Hematopoietic multipotent progenitor cell treated with erythropoietin and hydrocortisone succinate and interleukin-3 and kit ligand, for 15 days (in vitro differentiated cells): ENCODE measurements around the gene BICC1.

ENCODE experiments used
- DNase-seq: peaks from one replicate; pipeline ENCODE4 v3.0.0-alpha.2; 2015; ENCODE audit warnings: low spot score

BICC1 gene

GRCh38 chr10:58706836-58707235 lies 194.2 kb downstream of the BICC1 start:
- no peak for DNase-seq

- DNase-seq: no peak
Measured at GRCh38 chr10:58712141-58712540, 199.5 kb downstream of the BICC1 start.

DNA sequence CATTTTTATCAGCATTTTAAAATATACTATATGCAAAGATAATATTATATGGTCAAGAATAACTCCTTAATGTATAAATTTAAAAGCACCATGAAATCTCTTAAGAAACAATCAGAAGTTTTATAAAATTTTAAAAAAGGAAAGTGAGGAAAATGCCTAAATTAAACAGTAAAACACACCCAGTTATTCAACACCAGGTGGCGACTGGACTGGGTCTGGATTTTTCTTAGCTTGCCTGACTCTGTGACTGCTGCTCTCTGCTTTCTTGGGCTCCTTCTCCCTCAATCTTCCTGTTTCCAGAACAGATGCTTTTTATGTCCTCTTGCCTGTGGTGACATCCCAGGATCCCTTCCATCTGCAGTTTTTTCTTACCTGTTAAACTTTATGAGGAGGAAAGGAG lies 200.3 kb downstream of the BICC1 start:
- no peak for DNase-seq

- DNase-seq: no peak
Measured at GRCh38 chr10:58714409-58714808, 201.7 kb downstream of the BICC1 start.

- DNase-seq: no peak
Measured at GRCh38 chr10:58715061-58715460, 202.4 kb downstream of the BICC1 start.

- no peak for DNase-seq
Measured at GRCh38 chr10:58718596-58718995, 205.9 kb downstream of the BICC1 start.

DNA sequence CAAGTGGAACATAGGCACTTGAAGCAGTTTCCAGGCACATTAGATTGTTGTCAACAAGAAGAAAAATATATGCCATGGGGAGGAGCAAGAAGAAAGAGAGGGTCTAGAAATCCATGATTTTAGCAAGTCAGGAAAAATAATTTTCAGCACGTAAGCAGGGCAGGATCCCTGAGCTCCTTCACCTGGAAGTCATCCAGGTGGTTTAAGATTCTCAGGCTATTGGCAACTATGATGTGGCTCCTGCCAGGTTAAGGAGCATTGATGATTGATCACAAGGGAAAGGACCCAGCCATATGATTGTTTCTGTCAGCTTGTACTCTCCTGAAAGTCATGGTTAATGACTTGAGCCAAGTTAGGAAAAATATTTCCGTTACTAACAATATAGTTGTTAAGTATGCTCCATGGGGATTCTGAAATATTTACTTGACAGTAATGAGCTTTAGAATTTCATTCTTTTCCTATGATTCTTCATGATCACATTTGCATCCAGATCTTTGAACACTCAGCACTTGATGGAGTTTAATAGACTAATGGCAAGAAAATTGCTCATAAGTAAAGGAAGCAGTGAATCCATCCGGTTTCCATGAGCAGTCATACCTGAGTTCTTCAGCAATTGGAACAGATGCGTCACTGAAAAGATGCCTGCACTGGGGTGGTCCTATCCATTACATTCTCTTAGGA lies 209.1 kb downstream of the BICC1 start:
- DNase-seq: no peak

DNA sequence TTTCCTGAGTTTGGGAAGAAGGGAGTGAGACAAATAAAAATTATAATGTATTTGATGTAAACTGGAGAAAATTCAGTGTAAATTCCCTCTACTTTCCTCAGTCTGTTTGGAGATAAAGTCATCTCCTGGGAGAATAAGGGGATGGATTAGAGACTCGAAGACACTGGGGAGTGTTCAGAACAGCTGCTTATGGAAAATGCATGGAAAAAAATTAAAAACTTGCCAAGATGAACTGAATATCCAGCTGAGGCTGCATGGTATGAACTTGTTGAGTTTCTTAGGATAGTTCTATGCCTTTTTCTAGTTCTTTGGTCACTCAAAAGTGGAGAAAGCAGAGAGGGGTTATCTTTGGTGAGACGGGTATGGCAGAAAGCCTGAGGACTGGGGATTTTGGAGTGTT lies 210.5 kb downstream of the BICC1 start:
- DNase-seq: no peak

- no peak for DNase-seq
Measured at GRCh38 chr10:58723966-58724365, 211.3 kb downstream of the BICC1 start.

- no peak for DNase-seq
Measured at GRCh38 chr10:58724781-58725180, 212.1 kb downstream of the BICC1 start.

- DNase-seq: no peak
Measured at GRCh38 chr10:58725901-58726300, 213.2 kb downstream of the BICC1 start.

GRCh38 chr10:58727633-58728032 lies 215.0 kb downstream of the BICC1 start:
- DNase-seq: no peak

- no peak for DNase-seq
Measured at GRCh38 chr10:58731276-58731675, 218.6 kb downstream of the BICC1 start.

DNA sequence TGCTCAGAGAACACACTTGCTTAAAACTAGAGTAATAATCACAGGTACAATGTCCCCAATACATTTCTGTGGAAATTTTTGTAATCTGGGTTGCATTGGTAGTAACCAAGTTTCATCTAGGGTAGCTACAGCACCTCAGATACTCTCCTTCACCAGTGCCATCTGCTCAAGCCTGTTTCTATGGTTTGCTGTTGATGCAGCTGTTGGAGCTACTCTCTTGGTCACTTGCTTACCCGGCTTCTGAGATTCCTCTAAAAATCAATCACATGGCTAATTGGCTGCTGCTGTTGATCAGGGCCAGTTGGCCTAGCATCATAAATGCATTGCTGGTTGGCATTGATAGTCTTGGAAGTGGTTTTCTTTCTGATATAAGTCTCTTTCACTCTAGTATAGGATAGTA lies 220.8 kb downstream of the BICC1 start:
- DNase-seq: no peak

DNA sequence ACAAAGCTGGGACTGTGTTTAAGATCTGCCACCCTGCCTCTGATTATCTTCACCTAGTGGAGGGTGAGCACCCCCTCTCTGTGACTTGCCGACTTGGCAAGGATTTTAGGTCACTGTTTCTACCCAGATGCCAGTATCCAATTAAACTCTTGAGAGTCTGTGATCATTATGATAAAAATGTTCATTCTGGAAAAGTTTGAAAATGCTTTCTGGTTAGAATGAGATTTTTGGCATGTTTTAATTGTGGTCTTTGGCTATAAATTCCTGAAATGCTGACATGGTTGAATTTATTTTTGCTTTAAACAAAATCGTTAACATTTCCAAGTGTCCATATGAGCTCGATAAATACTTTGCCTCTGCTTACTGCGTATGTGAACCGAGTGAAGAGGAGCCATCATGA lies 221.4 kb downstream of the BICC1 start:
- no peak for DNase-seq

- no peak for DNase-seq
Measured at GRCh38 chr10:58734664-58735063, 222.0 kb downstream of the BICC1 start.

DNA sequence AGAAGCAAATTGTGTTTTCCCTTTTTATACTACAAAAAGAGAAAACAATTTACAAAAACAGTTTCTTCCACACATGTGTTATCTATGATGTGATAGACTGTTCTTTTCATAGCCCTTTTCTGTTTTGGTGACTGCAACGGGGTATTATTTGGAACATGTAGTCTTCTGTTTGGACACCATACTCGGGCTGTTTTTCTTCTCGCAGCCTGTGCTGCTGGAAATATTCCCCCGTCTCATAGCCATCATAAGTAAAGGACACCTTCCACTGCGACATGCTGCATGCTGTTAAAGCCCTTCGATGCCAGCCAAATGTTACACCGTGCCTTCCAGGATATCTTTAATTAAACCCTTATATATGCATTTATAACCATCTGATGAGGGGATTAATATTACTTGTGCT lies 222.4 kb downstream of the BICC1 start:
- DNase-seq: no peak

GRCh38 chr10:58740620-58741369 lies 228.1 kb downstream of the BICC1 start:
- no peak for DNase-seq

DNA sequence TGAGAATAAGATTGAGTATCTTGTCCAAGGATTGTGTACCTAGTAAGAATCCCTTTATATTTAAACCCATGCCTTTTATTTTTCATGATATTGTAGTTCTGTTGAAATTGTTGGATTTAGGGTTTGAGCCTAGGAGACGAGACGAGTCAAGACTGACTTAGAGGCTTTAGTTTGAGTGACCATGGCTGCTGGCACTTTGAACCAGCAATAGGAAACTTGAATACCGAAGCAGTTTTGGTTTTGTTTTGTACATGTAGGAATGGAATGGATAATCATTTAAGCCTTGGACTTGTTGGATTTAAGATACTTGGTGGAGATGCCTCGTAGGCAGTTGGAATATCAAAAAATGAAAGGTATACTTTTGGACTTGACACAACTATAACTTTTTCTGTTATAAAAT lies 229.0 kb downstream of the BICC1 start:
- DNase-seq: no peak

DNA sequence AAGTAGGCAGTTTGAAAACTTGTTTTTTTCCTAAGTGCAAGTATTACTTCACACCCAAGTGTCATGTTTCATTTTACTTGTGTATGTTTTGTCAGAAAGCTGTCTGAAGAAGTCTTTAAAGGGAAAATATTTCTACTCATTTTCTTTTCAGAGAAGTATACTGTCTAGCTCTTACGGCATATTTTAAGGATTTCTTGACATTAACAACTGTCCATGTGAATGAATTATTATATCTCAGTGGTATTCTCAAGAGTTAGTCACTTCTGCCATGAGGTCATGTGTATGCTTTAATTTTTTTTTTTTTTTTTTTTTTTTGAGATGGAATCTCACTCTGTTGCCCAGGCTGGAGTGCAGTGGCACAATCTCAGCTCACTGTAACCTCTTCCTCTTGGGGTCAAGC lies 229.5 kb downstream of the BICC1 start:
- no peak for DNase-seq

DNA sequence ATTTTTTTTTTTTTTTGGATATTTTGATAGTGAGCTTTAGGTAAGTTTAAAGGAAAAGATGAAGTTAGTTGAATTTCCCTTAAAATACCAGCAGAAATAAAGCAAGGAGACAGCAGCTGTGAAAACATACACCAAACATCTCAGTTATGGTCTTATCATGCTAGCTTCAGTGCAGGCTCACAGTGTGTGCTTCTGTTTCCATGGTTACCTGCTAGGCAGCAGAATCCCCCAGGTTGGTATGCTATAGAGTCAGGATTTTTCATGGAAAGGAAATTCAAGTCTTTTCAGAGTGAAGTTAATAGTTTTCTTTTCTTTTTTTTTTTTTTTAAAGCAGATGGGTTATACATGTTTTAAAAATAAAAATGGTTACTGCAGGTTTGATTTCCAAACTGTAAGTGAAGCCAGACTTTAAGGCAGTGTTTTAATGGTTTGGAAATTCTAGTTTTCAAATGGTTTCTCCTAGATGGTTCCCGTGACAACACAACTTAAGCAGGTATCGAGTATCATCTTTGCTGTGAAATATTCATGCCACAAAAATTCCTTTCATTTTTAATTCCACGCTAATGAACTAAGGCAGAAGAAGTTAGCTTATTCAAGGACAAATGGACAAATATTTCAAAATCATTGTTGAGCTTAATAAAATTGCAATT lies 230.9 kb downstream of the BICC1 start:
- DNase-seq: no peak

DNA sequence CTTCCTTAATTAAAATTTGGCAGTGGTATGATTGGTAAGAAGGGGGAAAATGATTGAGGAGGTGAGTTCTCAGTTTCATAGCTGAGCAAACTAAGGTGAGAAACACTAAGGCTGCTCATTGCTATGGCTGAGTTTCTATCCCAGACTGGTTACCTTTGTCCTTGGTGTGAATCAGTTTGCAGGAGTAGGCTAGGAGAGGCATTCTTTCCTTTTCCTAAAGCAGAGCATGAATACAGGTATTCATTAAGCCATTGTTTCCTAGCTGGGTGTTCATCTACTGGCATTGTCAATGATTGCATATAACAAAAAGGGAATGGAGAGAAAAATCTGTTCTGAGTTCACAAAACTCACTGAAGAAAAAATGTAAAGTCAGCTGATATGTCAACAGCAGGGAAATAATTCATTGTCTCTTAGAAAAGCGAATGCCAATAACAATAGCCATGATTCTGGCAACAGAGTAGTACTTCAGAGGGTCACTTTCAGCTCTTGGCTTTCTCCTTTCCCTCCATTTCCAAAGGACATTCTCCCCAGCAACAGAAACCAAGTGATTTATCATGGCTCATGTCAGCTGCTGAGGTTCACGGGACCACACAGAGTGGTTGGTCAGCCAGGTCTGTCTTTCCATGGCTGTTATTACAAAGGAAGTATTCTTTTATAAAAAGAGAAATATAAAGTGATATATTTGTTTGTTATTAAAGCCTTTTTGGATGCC lies 234.0 kb downstream of the BICC1 start:
- no peak for DNase-seq

DNA sequence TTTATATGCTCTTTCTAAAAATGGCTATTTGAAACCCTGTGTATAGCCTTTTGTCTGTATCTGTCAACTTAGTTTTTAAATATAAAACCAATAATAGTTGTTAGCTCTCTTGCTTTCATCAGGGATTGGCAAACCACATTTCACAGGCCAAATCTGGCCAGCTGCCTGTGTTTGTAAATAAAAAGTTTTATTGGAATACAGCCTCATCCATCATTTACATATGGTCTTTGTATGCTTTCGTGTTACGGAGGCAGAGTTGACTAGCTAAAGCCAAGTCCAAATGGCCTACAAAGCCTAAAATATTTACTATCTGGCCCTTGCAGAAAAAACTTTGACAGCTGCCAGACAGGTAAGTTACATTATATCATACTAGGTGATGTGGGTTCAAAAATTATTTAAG lies 235.0 kb downstream of the BICC1 start:
- DNase-seq: no peak
